ENCODE data around the gene FAHD2A. TPM values are rescaled to one million over a fixed set of nuclear protein-coding genes. Genes with fewer than 3 reads are reported as not detected.
A peak's percentile ranks its signal among the peaks of the same experiment; 100 is the strongest.

Gene FAHD2A
- total RNA-seq, 1 donor from 2014 or later = 42.2 TPM

- Mint-ChIP-seq H3K27me3 (ENCODE audit: low read depth) (peaks cover 31% of the 10 kb centered on the region), H3K4me3 (no peak overlapping the region), H3K27ac (ENCODE audit: unreplicated experiment) (no peak overlapping the region), H3K4me1 (no peaks in the 10 kb centered on the region), H3K36me3 (ENCODE audit: low read depth) (no peaks in the 10 kb centered on the region), H3K9me3 (no peaks in the 10 kb centered on the region)
- no peak for DNase-seq (ENCODE audit: low read depth, low spot score)
- TF ChIP-seq CTCF (conservative IDR thresholded peaks at IDR 0.05) = no peak
These were observed 40.0 kb upstream of the FAHD2A start for GRCh38 chr2:95362486-95362885.

GRCh38 chr2:95366514-95366913 lies 36.0 kb upstream of the FAHD2A start:
- no peak overlapping the region for H3K4me3 Mint-ChIP-seq
- H3K9me3 Mint-ChIP-seq = no peaks in the 10 kb centered on the region
- no peak for DNase-seq (ENCODE audit: low read depth, low spot score)
- H3K27ac Mint-ChIP-seq (ENCODE audit: unreplicated experiment) = no peak overlapping the region
- H3K4me1 Mint-ChIP-seq = no peaks in the 10 kb centered on the region
- no peak for TF ChIP-seq CTCF (conservative IDR thresholded peaks at IDR 0.05)
- peaks cover 52% of the 10 kb centered on the region for H3K27me3 Mint-ChIP-seq (ENCODE audit: low read depth)
- no peaks in the 10 kb centered on the region for H3K36me3 Mint-ChIP-seq (ENCODE audit: low read depth)

- Mint-ChIP-seq H3K4me1 (no peaks in the 10 kb centered on the region), H3K27me3 (ENCODE audit: low read depth) (peaks cover 39% of the 10 kb centered on the region), H3K4me3 (no peak overlapping the region), H3K27ac (ENCODE audit: unreplicated experiment) (peak overlapping the region; percentile 70), H3K36me3 (ENCODE audit: low read depth) (no peaks in the 10 kb centered on the region), H3K9me3 (no peaks in the 10 kb centered on the region)
- no peak for DNase-seq (ENCODE audit: low read depth, low spot score)
- TF ChIP-seq CTCF (conservative IDR thresholded peaks at IDR 0.05) = no peak
These were observed 30.2 kb upstream of the FAHD2A start for GRCh38 chr2:95372216-95372829.

- DNase-seq (ENCODE audit: low read depth, low spot score) = no peak
- no peak overlapping the region for H3K4me3 Mint-ChIP-seq
- no peaks in the 10 kb centered on the region for H3K9me3 Mint-ChIP-seq
- peaks cover 37% of the 10 kb centered on the region for H3K27me3 Mint-ChIP-seq (ENCODE audit: low read depth)
- no peaks in the 10 kb centered on the region for H3K36me3 Mint-ChIP-seq (ENCODE audit: low read depth)
- TF ChIP-seq CTCF (conservative IDR thresholded peaks at IDR 0.05) = no peak
- H3K27ac Mint-ChIP-seq (ENCODE audit: unreplicated experiment) = no peak overlapping the region
- no peaks in the 10 kb centered on the region for H3K4me1 Mint-ChIP-seq
These were observed 29.7 kb upstream of the FAHD2A start for GRCh38 chr2:95372845-95373244.

- no peak for TF ChIP-seq CTCF (conservative IDR thresholded peaks at IDR 0.05)
- H3K9me3 Mint-ChIP-seq = no peaks in the 10 kb centered on the region
- H3K36me3 Mint-ChIP-seq (ENCODE audit: low read depth) = no peaks in the 10 kb centered on the region
- H3K27me3 Mint-ChIP-seq (ENCODE audit: low read depth) = peaks cover 27% of the 10 kb centered on the region
- DNase-seq (ENCODE audit: low read depth, low spot score) = no peak
- H3K27ac Mint-ChIP-seq (ENCODE audit: unreplicated experiment) = no peak overlapping the region
- no peaks in the 10 kb centered on the region for H3K4me1 Mint-ChIP-seq
- no peak overlapping the region for H3K4me3 Mint-ChIP-seq
These were observed 28.5 kb upstream of the FAHD2A start for GRCh38 chr2:95374029-95374428.

Data from neural crest cell (in vitro differentiated cells).